CD4-positive, alpha-beta T cell treated with Interleukin-10 for 1 hour (primary cell): ENCODE results near the gene SERINC5.
"Not testable (repeated sequence)": the region's sequence is repeated elsewhere in the genome, so short reads cannot be mapped to it uniquely, and the experiment has no call there.

Experiments used
- DNase-seq: peaks from one replicate; pipeline ENCODE4 v3.0.0-alpha.2; 2020

SERINC5 gene

GRCh38 chr5:80125962-80126480, 129.8 kb downstream of the SERINC5 start:
- peak; percentile 36 for DNase-seq

DNA sequence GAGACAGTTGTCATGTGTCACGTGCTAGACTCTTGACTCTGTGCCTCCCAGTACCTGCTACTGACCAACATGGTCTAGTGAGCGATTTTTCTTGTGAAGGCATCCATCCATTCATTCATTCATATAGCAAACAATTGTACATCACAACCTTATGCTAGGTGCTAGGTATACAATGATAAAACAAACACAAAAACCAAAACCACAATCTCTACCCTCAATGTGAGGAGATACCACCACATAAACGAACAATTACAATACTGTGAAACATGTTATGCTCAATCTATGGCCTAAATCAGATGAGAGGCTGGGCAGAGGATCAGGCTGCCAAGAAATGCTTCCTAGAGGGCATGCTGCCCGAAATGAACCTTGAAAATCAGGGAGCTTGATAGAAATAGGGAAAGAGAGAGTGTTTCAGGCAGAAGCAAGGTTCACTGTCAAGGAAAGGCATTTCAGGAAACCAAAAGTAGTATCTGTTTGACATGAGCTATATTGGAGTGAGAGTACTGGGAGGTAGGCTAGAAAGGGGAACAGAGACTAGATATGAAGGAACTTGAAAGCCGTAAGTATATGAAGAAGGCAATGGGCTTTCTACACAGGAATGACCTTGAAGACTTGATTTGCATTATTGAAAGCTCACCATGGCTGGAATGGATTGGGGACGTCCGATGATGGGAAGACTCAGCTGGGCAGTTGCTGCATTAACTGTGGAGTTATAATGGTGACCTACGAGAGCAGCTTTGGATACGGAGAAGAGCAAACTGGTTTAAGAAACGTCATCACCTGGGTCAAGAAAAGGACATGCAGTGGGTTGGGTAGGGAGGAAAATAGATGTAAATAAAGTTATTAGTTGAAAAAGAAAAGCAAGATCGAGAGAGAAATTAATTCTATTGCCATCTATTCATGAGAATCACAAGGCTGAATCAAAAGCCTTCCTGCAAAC, 130.6 kb downstream of the SERINC5 start:
- DNase-seq, result no peak

DNA sequence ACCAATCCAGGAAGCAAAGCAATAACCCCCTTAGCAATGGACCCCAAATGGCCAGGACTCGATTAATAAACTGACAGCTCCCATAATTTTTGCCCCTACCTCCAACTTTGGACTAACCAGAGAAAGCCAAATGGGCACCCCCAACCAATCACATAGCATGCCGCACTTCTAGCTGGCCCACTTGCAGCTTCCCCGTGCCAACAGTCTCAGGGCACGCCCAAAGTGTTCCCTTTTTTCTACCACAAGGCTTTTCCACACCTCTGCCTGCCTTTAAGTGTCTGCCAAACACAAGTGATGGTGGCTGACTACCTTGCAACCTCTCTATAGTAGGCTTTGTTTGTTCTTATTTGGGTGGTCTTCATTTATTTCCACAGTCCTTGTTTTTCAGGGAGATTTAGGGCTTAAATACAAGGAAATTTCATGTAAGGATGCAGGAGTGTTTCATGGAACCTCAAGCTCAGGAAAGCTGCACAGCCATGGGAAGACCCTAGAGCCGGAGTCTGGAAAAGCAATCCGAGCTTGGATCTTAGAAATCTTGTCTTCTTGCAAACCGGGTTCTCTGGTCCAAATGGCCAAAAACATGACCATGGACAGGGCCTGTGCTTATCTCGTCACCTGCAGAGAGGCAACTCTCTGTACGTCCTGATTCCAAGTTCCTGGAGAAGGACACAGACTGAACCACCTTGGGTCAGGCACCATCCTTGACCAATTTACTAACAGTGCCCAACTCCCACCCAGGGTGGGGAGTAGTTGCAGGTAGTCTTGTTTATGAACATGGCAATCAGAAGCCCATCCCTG, 131.5 kb downstream of the SERINC5 start:
- no peak for DNase-seq

DNA sequence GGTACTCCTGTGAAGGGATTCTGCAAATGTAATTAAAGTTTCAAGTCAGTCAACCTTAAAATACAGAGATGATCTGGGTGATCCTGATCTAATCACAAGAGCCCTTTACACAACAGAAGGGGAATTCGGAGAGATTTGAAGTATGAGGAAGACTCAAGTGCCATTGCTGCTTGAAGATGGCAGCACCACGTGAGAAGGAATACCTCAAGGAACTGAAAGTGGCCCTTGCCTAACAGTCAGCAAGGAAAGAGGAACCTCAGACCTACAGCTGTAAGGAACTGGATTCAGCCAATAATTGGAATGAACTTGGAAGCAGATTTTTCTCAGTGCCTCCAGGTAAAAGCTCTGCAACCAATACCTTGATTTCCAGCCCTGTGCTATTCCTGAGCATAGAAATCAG, 133.3 kb downstream of the SERINC5 start:
- DNase-seq, result no peak

- no peak for DNase-seq
Measured at GRCh38 chr5:80119372-80119771, 136.5 kb downstream of the SERINC5 start.

- DNase-seq, result no peak
Measured at GRCh38 chr5:80117446-80117845, 138.4 kb downstream of the SERINC5 start.

GRCh38 chr5:80116465-80116864, 139.4 kb downstream of the SERINC5 start:
- DNase-seq, result no peak

GRCh38 chr5:80116000-80116399, 139.8 kb downstream of the SERINC5 start:
- no peak for DNase-seq

GRCh38 chr5:80114860-80115259, 141.0 kb downstream of the SERINC5 start:
- DNase-seq, result no peak

DNA sequence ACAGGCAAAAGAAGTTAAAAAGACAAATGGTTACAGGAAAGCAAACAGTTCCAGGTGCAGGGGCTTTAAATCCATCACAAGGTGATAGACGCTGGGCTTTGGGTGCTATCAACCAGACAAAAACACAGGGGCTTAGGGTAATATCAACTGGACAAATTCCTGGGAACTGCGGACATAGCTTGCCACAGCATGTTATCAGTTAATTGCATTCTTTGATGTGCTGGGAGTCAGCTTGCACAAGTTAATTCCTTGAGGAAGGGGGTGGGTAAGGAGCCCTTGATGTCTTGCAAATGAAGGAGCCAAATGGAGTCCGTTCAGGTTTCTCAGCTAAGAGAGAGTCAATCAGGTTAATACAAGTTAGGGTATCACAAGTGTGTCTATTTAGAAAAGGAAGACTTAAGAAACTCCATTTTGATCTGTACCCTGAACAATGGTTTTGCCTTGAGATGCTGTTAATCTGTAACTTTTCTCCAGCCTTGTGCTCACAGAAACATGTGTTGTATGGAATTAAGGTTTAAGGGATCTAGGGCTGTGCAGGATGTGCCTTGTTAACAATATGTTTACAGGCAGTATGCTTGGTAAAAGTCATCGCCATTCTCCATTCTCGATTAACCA, 144.4 kb downstream of the SERINC5 start:
- not testable (repeated sequence) for DNase-seq

- no peak for DNase-seq
Measured at GRCh38 chr5:80109646-80110478, 146.0 kb downstream of the SERINC5 start.

DNA sequence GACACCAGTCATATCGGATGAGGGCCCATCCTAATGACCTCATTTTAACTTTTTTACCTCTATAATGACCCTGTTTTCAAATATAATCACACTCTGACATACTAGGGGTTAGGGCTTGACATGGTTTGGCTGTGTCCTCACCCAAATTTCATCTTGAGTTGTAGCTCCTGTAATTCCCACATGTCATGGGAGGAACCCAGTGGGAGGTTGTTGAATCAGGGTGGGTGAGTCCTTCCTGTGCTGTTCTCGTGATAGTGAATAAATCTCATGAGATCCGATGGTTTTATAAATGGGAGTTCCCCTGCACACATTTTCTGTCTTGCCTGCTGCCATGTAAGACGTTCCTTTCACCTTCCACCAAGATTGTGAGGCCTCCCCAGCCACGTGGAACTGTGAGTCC, 148.9 kb downstream of the SERINC5 start:
- DNase-seq, result no peak

GRCh38 chr5:80105698-80106439, 150.0 kb downstream of the SERINC5 start:
- no peak for DNase-seq

GRCh38 chr5:80103371-80103770, 152.5 kb downstream of the SERINC5 start:
- DNase-seq, result no peak

DNA sequence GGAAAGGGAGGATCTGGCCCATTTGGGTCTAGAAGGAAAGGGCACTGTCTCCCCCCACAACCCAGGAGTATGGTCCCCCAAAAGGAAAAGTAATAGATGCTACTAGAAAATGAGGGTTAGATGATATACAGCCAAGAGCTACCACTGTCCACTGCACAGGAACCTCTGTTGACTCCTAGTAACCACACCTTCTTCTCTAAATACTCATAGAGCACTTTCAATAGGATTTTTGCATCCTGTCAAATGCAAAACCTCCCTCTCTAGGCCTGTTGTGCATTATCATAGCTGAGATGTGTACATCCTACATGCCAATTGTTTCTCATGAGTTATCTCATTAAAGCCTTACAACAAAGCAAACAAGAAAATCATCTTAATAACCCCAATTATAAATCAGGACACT, 153.9 kb downstream of the SERINC5 start:
- DNase-seq, result no peak

DNA sequence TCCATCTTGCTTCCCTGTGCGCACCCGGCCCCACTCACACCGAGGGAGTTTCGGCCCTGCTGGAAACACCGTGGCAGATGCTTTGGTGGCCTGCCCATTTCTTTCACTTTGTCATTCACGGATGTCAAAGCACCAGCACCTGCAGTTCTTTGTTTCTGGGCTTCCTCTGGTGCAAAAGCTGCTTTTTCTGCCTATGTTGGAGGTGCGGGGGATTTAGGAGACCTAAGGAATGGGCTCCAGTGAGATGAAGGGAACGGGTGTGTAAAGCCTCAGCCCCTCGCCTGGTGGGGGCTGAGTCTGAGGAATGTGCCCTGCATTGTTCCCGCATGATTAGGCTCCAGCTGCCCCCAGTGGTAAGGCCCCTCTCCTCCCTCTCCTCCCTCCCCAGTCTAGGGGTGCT, 158.4 kb downstream of the SERINC5 start:
- no peak for DNase-seq

DNA sequence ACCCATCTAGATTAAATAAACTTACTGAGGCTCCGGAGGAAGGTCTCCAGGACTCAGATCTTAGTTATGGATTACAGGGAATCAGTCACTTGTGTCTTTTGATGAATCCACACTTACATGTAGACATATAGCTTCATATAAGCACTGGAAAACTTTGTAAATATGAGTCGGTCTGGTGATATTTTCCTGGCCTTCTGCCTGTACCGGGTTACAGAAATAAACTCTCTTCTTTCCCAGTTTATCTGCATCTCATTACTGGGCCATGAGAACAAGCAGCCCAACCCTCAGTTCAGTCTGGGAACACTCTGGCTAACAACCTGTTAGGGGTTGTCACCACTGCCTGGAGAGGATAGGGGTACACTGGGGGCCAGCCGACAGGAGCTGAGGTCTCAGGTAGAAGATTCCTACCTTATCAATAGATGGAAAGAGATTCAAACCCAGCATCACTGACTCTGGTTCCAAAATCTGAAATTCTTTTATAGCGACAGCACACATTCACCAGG, 161.6 kb downstream of the SERINC5 start:
- DNase-seq, result no peak

- DNase-seq, result no peak
Measured at GRCh38 chr5:80093796-80094195, 162.1 kb downstream of the SERINC5 start.

- DNase-seq, result peak; percentile 4
Measured at GRCh38 chr5:80092486-80093107, 163.3 kb downstream of the SERINC5 start.

DNA sequence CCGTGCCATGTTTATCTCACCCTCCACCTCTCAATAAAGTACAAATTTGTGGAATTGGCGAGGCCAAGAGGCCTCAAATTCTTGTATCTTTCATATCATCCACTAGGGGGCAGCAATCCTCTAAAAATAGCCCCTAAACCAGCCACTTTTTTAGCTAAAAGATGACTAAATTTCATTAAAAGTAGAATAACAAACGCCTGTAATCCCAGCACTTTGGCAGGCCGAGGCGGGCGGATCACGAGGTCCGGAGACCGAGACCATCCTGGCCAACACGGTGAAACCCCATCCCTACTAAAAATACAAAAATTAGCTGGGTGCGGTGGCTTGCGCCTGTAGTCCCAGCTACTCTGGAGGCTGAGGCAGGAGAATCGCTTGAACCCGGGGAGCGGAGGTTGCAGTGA, 164.1 kb downstream of the SERINC5 start:
- DNase-seq, result peak; percentile 76

DNA sequence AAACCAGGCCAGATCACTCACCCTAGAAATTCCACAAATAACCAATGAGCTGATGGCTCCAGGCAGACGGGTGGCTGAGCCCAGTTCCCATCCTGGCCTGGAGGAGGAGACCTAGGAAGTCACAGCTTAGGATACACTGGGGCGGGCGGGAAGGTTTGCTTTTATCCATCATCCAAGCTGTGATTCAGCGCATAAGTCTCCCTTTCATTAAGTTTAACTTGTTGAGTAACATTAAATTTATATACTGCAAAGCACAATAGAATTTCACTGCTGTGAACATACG, 165.0 kb downstream of the SERINC5 start:
- DNase-seq, result no peak
